HEK293 (cell line): ENCODE measurements around the gene L3MBTL4.

Experiments used
- CTCF ChIP-seq: fragments of 450-650 bp; formaldehyde crosslinking; IDR thresholded peaks from 2 replicates; pipeline ENCODE4 v1.5.1; 2016; ENCODE audit warnings: missing biosample characterization, missing genetic modification characterization
- GLI4 ChIP-seq: fragments of 450-650 bp; formaldehyde crosslinking; IDR thresholded peaks from 2 replicates; pipeline ENCODE4 v1.5.1; 2016; ENCODE audit warnings: missing biosample characterization, missing genetic modification characterization
- KLF9 ChIP-seq: fragments of 450-650 bp; formaldehyde crosslinking; IDR thresholded peaks from 2 replicates; pipeline ENCODE4 v1.5.1; 2016; ENCODE audit warnings: missing biosample characterization, missing genetic modification characterization, low read depth
- MYNN ChIP-seq: fragments of 450-650 bp; formaldehyde crosslinking; IDR thresholded peaks from 2 replicates; pipeline ENCODE4 v1.5.1; 2016; ENCODE audit warnings: missing biosample characterization, missing genetic modification characterization, borderline replicate concordance
- YY2 ChIP-seq: fragments of 450-650 bp; formaldehyde crosslinking; IDR thresholded peaks from 2 replicates; pipeline ENCODE4 v1.5.1; 2016; ENCODE audit warnings: missing biosample characterization, missing genetic modification characterization
- ZBTB11 ChIP-seq: fragments of 450-650 bp; formaldehyde crosslinking; conservative IDR thresholded peaks from 2 replicates; pipeline ENCODE4 v1.5.1; 2016; ENCODE audit warnings: low read depth, missing biosample characterization, missing genetic modification characterization
- ZNF768 ChIP-seq: fragments of 450-650 bp; formaldehyde crosslinking; IDR thresholded peaks from 2 replicates; pipeline ENCODE4 v1.5.1; 2018; ENCODE audit warnings: missing biosample characterization, mild to moderate bottlenecking, missing genetic modification characterization

GRCh38 chr18:6311456-6312215 is 103.1 kb downstream of the L3MBTL4 start:
- TF ChIP-seq KLF9 (no peak), GLI4 (tag by site-specific recombination) (no peak), ZNF768 (tag by site-specific recombination) (no peak), CTCF (no peak), MYNN (tag by site-specific recombination) (no peak), ZBTB11 (tag by site-specific recombination) (no peak), YY2 (no peak)
